ENCODE measurements around the gene PTPRD.

DNA sequence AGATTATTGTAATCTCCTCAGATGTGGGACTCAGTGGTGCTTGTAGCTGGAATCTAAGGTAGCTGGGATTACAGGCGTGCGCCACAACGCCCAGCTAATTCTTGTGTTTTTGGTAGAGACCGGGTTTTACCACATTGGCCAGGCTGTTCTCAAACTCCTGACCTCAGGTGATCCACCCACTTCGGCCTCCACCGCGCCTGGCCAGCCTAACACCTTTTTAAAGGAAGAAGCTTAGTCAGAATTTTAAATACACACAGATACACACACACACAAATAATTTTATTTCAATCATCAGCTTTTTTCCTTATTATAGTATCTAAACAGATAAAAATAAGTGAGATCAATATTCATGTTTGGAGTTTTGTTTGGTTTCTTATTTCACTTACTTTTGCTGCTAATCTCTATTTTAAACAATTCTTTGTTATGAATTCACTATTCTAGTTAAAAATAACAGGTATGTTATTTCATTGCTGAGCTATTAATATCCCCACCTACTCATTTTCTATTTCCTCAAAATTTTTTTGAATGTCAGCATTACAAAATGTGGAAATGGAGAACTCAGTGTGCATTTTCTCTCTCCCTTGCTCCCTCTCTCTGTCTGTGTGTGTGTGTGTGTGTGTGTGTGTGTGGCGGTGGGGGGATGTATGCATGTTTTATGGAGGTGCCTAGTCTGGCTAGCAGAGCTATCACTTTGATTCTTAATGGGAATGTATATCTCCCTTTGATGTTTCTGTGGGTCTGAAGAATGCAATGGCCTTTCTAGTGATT, 1852.6 kb downstream of the PTPRD start:
- TF ChIP-seq, protein P1, sequence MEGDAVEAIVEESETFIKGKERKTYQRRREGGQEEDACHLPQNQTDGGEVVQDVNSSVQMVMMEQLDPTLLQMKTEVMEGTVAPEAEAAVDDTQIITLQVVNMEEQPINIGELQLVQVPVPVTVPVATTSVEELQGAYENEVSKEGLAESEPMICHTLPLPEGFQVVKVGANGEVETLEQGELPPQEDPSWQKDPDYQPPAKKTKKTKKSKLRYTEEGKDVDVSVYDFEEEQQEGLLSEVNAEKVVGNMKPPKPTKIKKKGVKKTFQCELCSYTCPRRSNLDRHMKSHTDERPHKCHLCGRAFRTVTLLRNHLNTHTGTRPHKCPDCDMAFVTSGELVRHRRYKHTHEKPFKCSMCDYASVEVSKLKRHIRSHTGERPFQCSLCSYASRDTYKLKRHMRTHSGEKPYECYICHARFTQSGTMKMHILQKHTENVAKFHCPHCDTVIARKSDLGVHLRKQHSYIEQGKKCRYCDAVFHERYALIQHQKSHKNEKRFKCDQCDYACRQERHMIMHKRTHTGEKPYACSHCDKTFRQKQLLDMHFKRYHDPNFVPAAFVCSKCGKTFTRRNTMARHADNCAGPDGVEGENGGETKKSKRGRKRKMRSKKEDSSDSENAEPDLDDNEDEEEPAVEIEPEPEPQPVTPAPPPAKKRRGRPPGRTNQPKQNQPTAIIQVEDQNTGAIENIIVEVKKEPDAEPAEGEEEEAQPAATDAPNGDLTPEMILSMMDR (IDR thresholded peaks at IDR 0.05): no peak
- no peak for TF ChIP-seq POLR2A (IDR thresholded peaks at IDR 0.05)

Measured in thyroid gland (tissue), 4 donors.